HPDE6-E6E7 (cell line): ENCODE measurements around the gene CILP2.

Experiments used
- DNase-seq: peaks from one replicate; pipeline ENCODE4 v3.0.0; 2011; ENCODE audit warnings: missing footprints; ENCODE audit errors: extremely low spot score

CILP2 gene

DNA sequence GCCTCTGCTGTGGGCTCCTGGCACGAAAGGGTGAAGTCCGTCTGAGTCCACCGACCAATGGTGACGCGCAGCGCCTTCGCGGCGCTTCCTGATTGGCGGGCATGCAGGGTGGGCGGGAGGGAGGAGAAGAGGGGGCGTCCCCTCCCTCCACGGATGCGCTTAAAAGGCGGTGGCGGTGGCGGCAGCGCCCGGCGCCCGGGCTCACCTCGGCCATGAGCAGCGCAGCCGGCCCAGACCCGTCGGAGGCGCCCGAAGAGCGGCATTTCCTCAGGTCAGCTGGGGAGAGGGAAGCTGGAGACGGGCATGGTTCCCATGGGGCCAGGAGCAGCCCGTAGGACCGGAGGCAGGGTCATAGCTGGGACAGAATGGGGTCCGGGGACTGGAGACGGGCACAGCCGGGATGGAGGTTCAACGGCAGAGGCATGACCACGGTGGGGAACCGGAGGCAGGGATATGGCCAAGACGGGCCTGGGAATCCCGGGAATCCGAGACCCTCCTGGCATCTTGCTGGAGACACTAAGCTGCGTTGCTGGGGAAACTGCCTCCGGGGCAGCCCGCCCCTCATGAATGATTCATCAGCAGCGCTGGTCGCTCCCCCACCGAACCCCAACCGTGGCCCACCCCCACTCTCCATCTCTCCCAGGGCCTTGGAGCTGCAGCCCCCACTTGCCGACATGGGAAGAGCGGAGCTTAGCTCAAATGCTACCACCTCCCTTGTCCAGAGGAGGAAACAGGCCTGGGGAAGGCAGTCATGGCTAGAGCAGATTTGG is 9.2 kb upstream of the CILP2 start, which contains the start of gene YJEFN3:
TSS of gene YJEFN3 (plus strand) at position 191 of the 770 bp plus-strand sequence. CDS start at position 213, 22 bp downstream.
- DNase-seq: no peak

DNA sequence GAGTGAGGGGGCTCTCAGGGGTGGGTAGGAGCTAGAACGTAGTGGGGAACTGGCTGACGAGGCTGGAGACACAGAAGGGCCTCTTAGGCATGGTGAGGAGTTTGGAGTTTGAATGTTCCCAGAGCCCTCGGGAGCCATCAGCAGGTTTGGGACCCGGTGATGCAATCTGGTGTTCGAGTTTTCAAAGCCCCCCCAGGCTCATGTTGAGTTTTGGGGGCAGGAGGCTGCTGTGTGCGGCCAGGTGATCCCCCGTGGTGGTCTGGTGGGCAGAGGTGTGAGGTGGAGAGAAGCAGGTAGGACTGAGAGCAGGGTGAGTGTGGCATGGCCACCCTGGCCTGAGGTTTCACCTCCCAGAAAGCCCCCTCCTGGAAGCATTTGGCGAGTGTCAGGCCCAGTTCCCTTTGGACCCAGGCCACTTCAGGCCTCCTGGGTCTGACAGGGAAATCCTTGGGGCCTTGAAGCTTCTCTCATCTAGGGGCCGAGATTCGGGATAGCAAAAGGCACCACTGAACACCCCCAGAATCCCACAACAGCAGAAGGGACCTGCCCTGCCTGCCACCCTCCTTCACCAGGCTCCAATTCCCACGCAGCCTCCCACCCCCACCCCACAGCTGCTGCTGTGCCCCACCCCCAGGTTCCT is 8.2 kb upstream of the CILP2 start:
- no peak for DNase-seq

DNA sequence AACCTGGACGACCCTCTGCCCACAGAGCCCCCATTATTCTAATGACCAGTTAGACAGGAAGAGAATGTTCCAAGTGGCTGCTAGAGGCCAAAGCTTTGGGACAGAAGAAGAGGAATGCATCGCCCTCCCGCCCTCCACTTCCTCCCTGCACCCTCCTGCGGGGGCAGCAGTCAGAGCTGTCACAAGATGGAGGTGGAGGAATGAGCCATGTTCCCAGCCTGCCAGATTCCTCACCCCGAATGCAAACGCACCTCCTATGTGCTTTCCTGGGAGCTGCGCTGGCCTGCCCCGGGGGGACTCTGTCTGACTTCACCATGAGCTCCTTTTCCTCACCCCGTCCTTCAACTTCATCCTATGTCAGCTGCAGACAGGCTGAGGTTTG is 7.7 kb upstream of the CILP2 start:
- no peak for DNase-seq

DNA sequence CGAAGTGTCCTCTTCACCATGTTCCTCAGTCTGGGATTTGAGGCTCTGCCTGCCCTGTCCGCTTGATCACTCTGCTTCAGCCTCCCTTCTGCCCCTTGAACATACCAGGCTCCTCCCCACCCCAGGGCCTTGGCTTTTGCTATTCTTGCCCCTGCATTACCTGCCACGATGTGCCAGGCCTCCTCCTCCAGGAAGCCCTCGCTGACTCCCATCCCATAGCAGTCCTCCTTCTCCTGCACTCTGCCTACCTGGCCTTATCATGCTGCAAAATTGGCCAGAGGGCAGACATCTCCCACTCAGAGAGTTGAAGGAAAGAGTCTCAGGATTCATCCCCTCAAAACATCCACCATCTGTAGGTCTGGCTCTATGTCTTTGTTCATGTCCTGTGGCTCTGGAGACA is 7.2 kb upstream of the CILP2 start:
- no peak for DNase-seq

DNA sequence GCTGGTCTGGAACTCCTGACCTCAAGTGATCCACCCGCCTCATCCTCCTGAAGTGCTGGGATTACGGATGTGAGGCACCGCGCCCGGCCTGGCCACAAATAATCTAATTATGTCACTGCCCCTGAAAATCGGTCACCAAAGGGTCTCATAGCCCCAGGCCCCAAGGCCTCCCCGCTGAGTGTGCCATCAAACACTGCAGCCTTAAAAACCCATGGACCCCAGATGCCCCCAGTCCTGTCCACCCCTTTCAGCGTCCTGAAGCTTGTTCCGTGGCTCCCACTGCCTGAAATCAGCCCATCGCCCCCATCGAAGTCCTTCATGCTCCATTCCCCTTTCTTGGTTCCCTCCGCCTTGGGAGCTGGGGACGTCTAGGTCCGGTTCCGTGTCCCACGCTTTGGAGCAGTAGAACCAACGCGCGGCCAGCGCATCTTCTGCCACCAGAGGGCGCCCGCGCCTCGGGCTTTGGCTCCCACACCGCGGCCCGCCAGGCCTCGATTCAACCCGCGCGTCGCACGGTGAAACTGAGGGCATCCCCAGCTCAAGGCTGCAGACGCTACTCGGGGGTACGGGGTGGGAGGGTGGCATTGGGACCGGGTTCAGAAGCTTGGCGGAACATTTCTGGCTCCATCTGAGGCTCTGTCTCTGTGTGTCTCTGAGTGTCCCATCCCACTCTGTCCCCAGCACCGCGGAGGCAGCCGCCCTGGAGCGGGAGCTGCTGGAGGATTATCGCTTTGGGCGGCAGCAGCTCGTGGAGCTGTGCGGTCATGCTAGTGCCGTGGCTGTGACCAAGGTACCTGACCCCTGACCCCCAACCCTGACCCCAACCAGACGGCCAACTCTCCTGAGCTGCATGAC is 5.9 kb upstream of the CILP2 start:
- DNase-seq: peak; percentile 65

DNA sequence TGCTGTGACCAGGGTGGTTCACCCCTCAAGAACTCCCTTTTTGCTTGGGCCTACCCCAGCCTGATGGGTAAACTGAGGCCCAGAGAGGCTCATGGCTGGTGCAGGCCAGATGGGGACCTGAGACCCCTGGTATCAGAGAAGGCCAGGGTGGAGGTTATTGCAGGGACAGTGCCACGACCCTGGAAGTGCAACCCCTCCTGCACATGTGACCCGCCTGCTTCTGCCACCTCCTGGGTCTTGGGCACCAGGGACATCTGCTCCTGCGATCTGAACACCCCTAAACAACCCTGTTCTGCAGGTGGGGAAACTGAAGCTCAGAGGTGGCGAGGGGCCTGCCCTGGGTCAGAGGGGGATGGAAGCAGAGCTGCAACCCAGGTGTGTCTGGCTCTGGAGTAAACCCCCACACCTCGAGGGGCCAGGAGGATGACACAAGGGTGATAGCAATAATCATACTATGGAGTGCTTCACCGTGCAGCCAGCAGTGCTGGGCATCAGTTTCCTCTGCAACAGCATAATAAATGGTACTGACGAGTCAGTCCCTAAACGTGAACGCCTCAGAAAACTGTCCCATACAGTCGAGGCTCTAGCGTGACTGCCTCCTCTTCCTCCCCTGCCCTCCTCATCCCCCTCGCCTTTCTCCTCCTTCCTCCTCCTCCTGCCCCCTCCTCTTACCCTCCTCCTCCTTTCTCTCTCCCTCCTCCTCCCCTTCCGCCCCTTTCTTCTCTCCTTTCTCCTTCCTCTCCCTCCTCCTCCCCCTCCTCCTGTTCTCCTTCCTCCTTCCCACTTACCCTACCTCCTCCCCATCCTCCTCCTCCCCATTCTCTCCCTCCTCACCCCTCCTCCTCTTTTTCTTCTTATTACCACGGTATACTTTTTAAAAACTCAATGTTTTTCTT is 5.0 kb upstream of the CILP2 start:
- no peak for DNase-seq

DNA sequence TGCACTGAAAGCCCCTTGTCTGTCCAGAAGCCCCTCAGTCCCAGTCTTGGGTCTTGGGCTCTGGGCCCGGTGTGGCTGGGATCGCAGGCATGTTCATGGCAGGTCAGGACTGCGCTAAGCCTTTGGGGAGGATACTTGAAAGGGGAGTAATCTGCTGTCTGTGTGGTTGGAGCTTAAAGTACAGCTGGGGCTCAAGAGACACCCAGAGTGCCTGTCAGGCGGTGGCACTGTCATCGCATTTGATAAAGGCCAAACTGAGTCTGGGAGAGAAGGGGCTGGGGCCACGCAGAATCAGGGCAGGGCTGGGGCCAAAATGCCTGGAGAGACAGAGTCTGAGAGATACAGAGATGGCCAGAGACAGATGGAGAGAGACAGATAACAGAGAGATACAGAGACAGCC is 4.2 kb upstream of the CILP2 start:
- no peak for DNase-seq

DNA sequence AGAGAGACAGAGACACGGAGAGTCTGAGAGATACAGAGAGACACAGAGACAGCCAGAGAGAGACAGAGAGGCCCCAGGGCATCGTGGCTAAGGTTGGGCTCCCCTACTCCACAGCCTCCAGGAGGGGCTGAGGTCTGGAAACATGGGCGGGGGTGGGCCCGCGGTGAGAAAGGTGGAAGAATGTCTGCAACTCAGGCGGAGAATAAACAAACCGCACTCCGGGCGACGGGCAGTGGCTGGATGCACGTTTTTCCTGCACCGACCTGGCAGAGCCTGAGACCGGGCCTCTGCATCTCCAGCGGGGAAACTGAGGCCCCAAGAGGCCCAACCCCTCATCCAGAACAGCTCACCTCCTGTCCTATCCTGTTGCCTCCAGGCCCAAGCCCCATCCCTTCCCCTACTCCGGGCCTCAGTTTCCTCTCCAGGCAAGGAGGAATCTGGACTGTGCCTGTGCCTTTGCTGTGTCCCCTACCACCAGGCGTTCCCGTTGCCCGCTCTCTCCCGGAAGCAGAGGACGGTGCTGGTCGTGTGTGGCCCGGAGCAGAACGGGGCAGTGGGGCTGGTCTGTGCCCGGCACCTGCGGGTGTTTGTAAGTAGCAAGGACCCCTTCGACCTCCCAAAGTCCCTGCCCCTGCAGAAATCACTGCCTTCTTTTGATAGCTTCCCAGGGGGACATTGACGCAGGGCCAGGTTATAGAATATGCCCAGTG is 3.4 kb upstream of the CILP2 start:
- no peak for DNase-seq

DNA sequence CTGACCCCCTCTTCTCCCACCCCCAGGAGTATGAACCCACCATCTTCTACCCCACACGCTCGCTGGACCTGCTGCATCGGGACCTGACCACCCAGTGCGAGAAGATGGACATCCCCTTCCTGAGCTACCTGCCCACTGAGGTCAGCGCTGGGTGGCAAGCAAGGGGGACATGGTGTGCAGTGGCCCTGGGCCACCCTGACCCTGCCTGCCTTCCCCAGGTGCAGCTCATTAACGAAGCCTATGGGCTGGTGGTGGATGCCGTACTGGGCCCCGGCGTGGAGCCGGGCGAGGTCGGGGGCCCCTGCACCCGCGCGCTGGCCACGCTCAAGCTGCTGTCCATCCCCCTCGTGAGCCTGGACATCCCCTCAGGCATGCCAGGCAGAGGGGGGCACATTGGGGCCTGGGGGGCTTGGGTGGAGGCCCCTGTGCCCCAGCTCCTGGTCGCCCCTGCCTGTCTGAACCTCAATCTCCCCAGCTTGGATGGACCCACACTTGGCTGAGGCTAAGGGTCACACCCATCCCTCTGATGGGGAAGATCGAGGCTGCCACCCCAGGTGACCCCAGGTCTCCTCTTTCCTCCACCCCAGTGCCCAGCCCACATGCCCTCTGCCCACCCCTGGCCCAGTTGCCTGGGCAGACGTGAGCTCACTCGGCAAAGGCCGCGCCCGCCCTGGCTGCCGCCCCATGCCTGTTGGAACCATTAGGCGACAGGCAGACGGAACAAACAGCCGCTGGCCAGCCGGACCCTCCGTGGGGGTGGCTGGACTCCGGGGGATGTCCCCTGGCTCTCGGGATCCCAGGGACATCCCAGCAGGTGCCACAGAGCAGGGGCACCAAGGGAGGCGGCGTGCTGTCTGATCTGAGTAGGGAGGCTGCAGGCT is 2.5 kb upstream of the CILP2 start:
- no peak for DNase-seq

DNA sequence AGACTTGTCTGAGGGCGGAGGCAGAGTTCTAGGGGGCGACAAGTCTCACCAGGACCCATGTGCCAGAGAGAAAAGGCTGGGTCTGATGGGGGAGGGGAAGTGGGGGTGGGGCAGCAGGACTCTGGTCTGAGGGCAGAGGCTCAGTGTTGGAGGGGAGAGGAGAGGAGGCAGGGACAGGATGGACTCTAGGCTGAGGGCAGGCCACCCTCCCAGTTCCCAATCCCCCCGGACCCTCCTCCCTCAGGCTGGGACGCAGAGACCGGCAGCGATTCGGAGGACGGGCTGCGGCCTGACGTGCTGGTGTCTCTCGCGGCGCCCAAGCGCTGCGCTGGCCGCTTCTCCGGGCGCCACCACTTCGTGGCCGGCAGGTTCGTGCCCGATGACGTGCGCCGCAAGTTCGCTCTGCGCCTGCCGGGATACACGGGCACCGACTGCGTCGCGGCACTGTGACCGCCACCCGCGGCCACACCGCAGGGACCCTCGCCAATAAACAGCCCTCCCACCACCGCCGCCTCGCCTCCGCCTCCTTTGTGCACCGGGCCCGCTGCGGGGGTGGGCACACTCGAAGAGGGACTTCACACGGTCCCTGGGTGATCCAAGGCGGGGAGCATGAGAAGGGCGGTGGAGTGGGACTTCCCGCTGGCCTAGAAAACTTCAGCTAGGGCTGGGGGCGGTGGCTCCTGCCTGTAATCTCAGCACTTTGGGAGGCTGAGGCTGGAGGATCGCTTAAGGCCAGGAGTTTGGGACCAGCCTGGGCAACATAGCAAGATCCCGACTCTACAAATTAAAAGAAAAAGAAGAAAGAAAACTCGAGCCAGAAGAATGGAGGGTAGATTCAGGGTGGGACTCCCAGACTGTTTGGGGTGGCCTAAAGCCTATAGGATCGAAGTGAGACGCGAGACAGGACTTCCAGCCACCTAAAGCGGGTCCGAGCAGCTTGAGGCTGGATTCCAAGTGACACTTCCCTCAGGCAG is 703 bp upstream of the CILP2 start:
- no peak for DNase-seq

DNA sequence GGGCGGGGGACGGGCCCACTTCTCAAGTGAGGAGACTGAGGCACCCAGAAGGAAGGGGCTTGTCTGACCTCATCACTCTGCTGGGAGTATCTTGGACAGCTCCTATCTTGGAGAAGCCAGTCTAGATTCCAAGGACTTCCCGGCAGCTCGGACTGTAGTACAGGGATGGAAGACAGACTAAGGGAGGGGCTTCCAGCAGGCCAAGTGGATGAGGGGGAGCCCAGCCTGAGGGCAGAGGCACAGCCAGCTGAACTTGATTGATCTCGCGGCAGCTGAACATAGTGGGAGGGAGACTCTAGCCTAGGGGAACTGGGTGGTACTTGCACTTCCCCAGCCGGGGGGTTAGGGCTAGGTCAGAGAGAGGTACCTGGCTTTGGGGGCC is 711 bp downstream of the CILP2 start:
- no peak for DNase-seq

DNA sequence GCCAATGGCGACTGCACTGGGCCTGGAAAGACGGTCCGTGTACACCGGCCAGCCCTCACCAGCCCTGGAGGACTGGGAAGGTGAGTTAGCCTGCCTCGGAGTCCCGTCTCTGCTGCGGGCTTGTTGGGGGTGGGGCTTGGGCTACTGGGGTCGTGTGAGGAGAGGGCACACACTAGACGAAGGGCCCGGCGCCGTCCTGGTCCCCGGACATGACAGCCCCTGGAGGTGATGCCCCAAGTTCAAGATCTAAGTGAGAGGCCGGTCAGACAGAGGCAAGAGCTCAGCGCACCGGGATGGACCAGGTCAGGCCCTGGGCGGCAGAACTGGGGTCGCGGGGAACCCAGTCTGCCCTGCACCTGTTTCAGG is 1.6 kb downstream of the CILP2 start:
- no peak for DNase-seq

DNA sequence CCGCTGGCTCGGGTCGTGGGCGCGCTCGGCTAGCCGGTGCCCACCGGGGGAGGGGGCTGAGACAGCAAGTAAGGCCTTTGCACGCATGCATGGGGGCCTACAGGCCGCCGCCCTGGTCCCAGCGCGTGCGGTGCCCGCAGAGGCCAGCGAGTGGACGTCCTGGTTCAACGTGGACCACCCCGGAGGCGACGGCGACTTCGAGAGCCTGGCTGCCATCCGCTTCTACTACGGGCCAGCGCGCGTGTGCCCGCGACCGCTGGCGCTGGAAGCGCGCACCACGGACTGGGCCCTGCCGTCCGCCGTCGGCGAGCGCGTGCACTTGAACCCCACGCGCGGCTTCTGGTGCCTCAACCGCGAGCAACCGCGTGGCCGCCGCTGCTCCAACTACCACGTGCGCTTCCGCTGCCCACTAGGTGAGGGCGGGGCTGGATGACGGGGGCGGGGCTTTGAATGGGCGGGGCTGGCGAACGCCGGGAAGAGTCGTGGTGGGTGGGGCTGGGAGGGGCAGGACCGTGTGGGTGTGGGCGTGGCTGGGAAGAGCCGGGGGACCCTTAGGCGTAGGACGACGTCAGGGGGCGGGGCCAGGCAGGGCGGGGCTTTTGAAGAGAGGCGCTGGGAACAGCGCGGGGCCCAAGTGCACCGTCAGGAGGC is 2.1 kb downstream of the CILP2 start:
- DNase-seq: peak; percentile 64

DNA sequence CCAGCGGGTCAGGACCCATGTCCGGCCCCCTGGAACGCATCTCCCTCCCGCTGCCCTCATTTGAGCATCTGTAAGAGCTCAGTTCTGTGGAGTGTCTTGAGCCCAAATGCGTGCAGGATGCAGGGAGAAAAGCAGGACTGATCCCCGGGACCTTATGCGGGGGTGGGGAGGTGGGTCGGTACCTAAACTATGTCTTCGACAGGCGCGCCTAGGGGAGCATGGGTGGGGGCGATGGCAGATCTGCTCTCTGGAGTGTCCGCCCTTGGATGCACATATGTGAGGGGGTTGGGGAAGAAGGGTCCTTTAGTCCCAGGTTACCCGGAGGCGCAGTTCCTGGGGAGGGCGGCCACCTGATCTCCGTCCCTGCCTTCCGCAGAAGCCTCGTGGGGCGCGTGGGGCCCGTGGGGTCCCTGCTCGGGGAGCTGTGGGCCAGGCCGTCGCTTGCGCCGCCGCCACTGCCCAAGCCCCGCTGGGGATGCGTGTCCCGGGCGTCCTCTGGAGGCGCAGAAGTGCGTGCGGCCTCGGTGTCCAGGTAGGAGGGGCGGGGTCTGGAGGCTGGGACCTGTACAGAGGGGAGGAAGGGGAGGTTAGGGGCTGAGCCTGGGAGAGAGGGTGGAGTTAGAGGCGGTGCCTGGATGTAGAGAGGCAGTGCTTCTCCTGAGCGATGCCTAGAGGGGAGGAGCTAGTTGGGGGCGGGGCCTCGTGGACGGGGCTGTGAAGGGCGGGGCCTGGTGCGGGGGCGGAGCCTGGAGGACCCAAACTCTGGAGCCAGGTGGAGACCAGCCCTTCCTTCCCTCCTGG is 2.9 kb downstream of the CILP2 start:
- peak; percentile 87 for DNase-seq

DNA sequence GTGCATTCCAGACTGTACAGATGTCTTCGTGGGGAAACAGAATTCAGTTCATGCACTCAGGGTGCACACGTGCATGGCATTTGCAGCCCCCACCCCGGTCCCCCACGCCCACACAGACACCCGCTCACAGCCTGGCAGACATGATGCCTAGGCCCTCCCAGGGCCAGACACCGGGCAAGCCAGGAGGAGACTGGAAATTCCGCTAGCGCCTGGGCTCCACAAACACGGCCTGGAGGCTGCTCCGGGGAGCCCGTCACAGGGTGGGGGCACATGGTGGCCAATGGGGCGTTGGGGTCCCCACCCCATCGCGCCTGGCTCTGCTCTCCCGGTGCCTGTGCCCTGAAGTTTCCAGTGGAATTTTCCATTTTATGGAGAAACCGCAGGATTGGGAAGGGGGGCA is 3.6 kb downstream of the CILP2 start:
- no peak for DNase-seq

DNA sequence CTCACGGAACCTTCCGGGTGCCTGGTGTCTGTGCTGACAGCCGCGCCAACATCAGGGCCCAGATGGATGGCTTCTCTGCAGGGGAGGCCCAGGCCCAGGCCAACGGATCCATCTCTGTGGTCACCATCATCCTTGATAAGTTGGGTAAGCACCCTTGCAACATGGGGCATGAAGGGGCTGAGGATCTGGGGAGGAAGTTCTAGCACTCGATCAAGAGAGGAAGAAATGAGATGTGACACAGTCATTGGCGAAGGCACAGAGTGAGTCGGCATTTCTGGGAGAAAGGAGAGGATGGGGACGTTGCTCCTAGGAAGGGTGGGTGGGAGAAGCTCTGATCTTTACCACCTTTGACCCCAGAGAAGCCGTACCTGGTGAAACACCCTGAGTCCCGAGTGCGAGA is 4.4 kb downstream of the CILP2 start:
- no peak for DNase-seq

DNA sequence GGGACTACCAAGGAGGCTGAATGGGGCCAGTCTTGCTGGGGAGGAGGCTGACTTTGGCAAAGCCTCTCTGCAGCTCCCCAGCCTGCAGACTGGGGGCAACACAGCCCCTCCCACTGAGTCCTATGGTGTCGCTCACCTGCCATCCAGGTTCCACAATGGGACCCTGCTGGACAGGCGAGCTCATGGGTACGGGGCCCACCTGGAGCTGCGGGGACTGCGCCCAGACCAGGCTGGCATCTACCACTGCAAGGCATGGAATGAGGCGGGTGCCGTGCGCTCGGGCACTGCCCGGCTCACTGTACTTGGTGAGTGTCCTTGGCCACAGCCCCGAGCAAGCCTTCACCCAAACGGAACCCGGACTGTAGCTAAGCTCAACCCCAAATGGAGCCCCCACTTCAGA is 5.0 kb downstream of the CILP2 start:
- no peak for DNase-seq
